DOHH2 (cell line): ENCODE data around the gene SIX2.

Experiments
- H3F3A ChIP-seq: fragments of 200-600 bp; sonication (generic), shearing (Covaris generic); 2 replicates; pipeline ENCODE4 v1.6.0; 2016; ENCODE audit warnings: antibody characterized with exemption, mild to moderate bottlenecking; ENCODE audit not compliant: control insufficient read depth, insufficient read depth
- H3K27ac ChIP-seq: fragments of 200-600 bp; sonication (generic); 2 replicates; pipeline ENCODE4 v1.5.1; 2014; ENCODE audit warnings: low read depth, mild to moderate bottlenecking, low read length, moderate library complexity
- H3K27me3 ChIP-seq: fragments of 200-600 bp; sonication (generic); 2 replicates; pipeline ENCODE4 v1.6.1; 2014; ENCODE audit warnings: mild to moderate bottlenecking, low read length, mixed read lengths; ENCODE audit not compliant: control insufficient read depth
- H3K36me3 ChIP-seq: fragments of 200-600 bp; sonication (generic); 2 replicates; pipeline ENCODE4 v1.6.1; 2014; ENCODE audit warnings: mild to moderate bottlenecking, low read length, moderate library complexity, mixed read lengths; ENCODE audit not compliant: control insufficient read depth
- H3K4me1 ChIP-seq: fragments of 200-600 bp; sonication (generic); 2 replicates; pipeline ENCODE4 v1.6.1; 2014; ENCODE audit warnings: mild to moderate bottlenecking, low read length, mixed read lengths; ENCODE audit not compliant: control insufficient read depth
- H3K4me2 ChIP-seq: fragments of 200-600 bp; sonication (generic); 2 replicates; pipeline ENCODE4 v1.6.0; 2014; ENCODE audit warnings: mild to moderate bottlenecking, low read length, moderate library complexity
- H3K4me3 ChIP-seq: fragments of 200-600 bp; sonication (generic); 2 replicates; pipeline ENCODE4 v1.5.1; 2014; ENCODE audit warnings: mild to moderate bottlenecking, low read length, mixed read lengths
- H3K79me2 ChIP-seq: fragments of 200-600 bp; sonication (generic); 2 replicates; pipeline ENCODE4 v1.6.1; 2014; ENCODE audit warnings: mild to moderate bottlenecking, low read length, mixed read lengths; ENCODE audit not compliant: control insufficient read depth
- H3K9me2 ChIP-seq: fragments of 200-600 bp; sonication (generic); replicated peaks from 2 replicates; pipeline ENCODE4 v1.6.1; 2014; ENCODE audit warnings: mild to moderate bottlenecking, low read length, mixed read lengths; ENCODE audit not compliant: control insufficient read depth
- H3K9me3 ChIP-seq: fragments of 200-600 bp; sonication (generic); 2 replicates; pipeline ENCODE4 v1.6.1; 2014; ENCODE audit warnings: antibody characterized with exemption, low read length, mixed read lengths; ENCODE audit not compliant: control insufficient read depth, insufficient read depth
- H4K20me1 ChIP-seq: fragments of 200-600 bp; sonication (generic); 2 replicates; pipeline ENCODE4 v1.6.0; 2014; ENCODE audit warnings: low read depth, mild to moderate bottlenecking, antibody characterized with exemption, low read length, moderate library complexity; ENCODE audit not compliant: control insufficient read depth, insufficient read depth
- CTCF ChIP-seq: fragments of 200-600 bp; sonication (generic); IDR thresholded peaks from one replicate; pipeline ENCODE4 v1.5.1; 2014; ENCODE audit warnings: antibody characterized with exemption, mild to moderate bottlenecking, low read depth, low read length; ENCODE audit not compliant: poor library complexity, severe bottlenecking
- EZH2phosphoT487 ChIP-seq: fragments of 200-600 bp; sonication (generic); IDR thresholded peaks from 2 replicates; pipeline ENCODE4 v1.6.1; 2017; ENCODE audit warnings: borderline replicate concordance, mild to moderate bottlenecking, antibody characterized with exemption, low read length, moderate library complexity, mixed read lengths

SIX2 gene

GRCh38 chr2:44974064-44974715 lies 35.1 kb downstream of the SIX2 start:
- H3K9me2 ChIP-seq = no peaks in the 10 kb centered on the region
- H3K27ac ChIP-seq = no peak overlapping the region

DNA sequence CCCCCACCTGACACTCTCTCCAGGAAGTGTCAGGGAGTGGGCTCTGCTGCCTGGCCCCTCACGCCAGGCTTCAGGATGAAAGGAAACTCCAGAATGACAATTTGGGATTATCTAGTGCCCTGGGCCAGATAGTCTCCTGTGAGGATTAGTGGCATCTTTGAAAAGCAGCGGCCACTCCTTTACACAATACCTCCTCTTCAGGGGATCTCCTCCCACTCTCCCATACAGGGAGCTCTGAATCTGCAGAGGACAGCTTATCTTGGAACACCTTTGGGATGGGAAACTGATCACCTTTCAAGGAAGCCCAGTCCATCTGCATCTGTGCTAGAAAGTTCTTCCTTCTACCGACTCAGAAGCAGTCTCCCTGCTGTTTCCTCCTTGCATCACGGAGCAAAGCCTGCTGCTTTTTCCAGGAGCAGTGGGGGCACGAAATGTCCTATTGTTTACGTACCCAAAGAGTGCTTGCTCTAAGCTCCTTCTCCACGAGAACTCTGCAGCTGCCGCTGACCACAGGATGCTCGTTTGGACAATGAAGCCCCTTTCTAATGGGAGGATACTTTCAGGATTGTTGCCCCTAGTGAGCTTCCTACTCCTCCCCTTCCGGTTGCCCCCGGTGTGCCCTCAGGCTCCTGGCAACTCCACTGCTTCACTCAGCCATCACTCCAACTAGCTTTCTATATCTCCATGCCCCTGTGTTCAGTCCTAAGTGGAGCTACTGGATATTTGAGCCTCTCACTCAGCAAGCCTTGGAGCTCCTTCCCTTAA lies 36.3 kb downstream of the SIX2 start:
- no peaks in the 10 kb centered on the region for H4K20me1 ChIP-seq
- no peaks in the 10 kb centered on the region for H3K36me3 ChIP-seq
- TF ChIP-seq CTCF = no peak
- TF ChIP-seq EZH2phosphoT487 = no peak
- H3K4me2 ChIP-seq = peak overlapping the region; percentile 19; the same call in 1 of the 2 replicates
- H3K27ac ChIP-seq = no peak overlapping the region
- 0 out of 2 replicates have a peak overlapping the region, but pooled peaks have one; percentile 4 for H3K4me3 ChIP-seq
- H3K27me3 ChIP-seq = no peaks in the 10 kb centered on the region
- no peaks in the 10 kb centered on the region for H3K79me2 ChIP-seq
- no peaks in the 10 kb centered on the region for H3K4me1 ChIP-seq
- H3F3A ChIP-seq = no peaks in the 10 kb centered on the region
- no peaks in the 10 kb centered on the region for H3K9me2 ChIP-seq
- H3K9me3 ChIP-seq = no peaks in the 10 kb centered on the region

More at GRCh38 chr2:44974064-44974715, 35.1 kb downstream of the SIX2 start:
- no peaks in the 10 kb centered on the region for H3K9me3 ChIP-seq
- no peak overlapping the region for H3K4me3 ChIP-seq
- H4K20me1 ChIP-seq = no peaks in the 10 kb centered on the region
- H3K4me1 ChIP-seq = no peaks in the 10 kb centered on the region
- no peak overlapping the region for H3K4me2 ChIP-seq
- TF ChIP-seq EZH2phosphoT487 (no peak), CTCF (peak; percentile 75)
- H3K79me2 ChIP-seq = no peaks in the 10 kb centered on the region
- H3F3A ChIP-seq = no peaks in the 10 kb centered on the region
- no peaks in the 10 kb centered on the region for H3K27me3 ChIP-seq
- H3K36me3 ChIP-seq = no peaks in the 10 kb centered on the region

GRCh38 chr2:44970846-44971450 lies 38.3 kb downstream of the SIX2 start:
- H3F3A ChIP-seq = no peaks in the 10 kb centered on the region
- H3K36me3 ChIP-seq = no peaks in the 10 kb centered on the region
- TF ChIP-seq CTCF (no peak), EZH2phosphoT487 (no peak)
- H3K27me3 ChIP-seq = no peaks in the 10 kb centered on the region
- no peaks in the 10 kb centered on the region for H3K9me2 ChIP-seq
- no peaks in the 10 kb centered on the region for H3K79me2 ChIP-seq
- no peaks in the 10 kb centered on the region for H4K20me1 ChIP-seq
- no peak overlapping the region for H3K4me3 ChIP-seq
- H3K4me1 ChIP-seq = no peaks in the 10 kb centered on the region
- H3K9me3 ChIP-seq = no peaks in the 10 kb centered on the region
- no peak overlapping the region for H3K27ac ChIP-seq
- H3K4me2 ChIP-seq = no peak overlapping the region
